Fibroblast of upper back skin (primary cell): ENCODE results near the gene SERINC2.
A peak's percentile ranks its signal among the peaks of the same experiment; 100 is the strongest.
"Not testable (repeated sequence)": the region's sequence is repeated elsewhere in the genome, so short reads cannot be mapped to it uniquely, and the experiment has no call there.

Experiments used
- DNase-seq: peaks from one replicate; pipeline ENCODE4 v3.0.0-alpha.2; 2013

Gene SERINC2

GRCh38 chr1:31386576-31387243 lies 26.3 kb upstream of the SERINC2 start:
- DNase-seq, result not testable (repeated sequence)

- DNase-seq, result no peak
Measured at GRCh38 chr1:31387612-31388011, 25.4 kb upstream of the SERINC2 start.

- no peak for DNase-seq
Measured at GRCh38 chr1:31389616-31390015, 23.4 kb upstream of the SERINC2 start.

- no peak for DNase-seq
Measured at GRCh38 chr1:31390071-31390470, 22.9 kb upstream of the SERINC2 start.

GRCh38 chr1:31393463-31393862 lies 19.6 kb upstream of the SERINC2 start:
- DNase-seq, result no peak

GRCh38 chr1:31394584-31395193 lies 18.3 kb upstream of the SERINC2 start:
- DNase-seq, result peak; percentile 68

- DNase-seq, result peak; percentile 98
Measured at GRCh38 chr1:31396633-31397351, 16.2 kb upstream of the SERINC2 start.

GRCh38 chr1:31397360-31398095 lies 15.5 kb upstream of the SERINC2 start:
- peak; percentile 56 for DNase-seq

- DNase-seq, result no peak
Measured at GRCh38 chr1:31398246-31398645, 14.8 kb upstream of the SERINC2 start.

- peak; percentile 83 for DNase-seq
Measured at GRCh38 chr1:31399976-31400375, 13.0 kb upstream of the SERINC2 start.

- peak; percentile 88 for DNase-seq
Measured at GRCh38 chr1:31400393-31400792, 12.6 kb upstream of the SERINC2 start.

GRCh38 chr1:31401241-31401640 lies 11.8 kb upstream of the SERINC2 start:
- DNase-seq, result no peak

GRCh38 chr1:31405578-31406245 lies 7.3 kb upstream of the SERINC2 start:
- no peak for DNase-seq

- DNase-seq, result no peak
Measured at GRCh38 chr1:31407029-31407626, 5.9 kb upstream of the SERINC2 start.

- no peak for DNase-seq
Measured at GRCh38 chr1:31408788-31409318, 4.2 kb upstream of the SERINC2 start.

- no peak for DNase-seq
Measured at GRCh38 chr1:31409946-31410858, 2.8 kb upstream of the SERINC2 start.

GRCh38 chr1:31410871-31411270 lies 2.1 kb upstream of the SERINC2 start:
- peak; percentile 50 for DNase-seq

- no peak for DNase-seq
Measured at GRCh38 chr1:31412205-31412604, 808 bp upstream of the SERINC2 start.

- no peak for DNase-seq
Measured at GRCh38 chr1:31413405-31414001, 490 bp downstream of the SERINC2 start.

- DNase-seq, result no peak
Measured at GRCh38 chr1:31414980-31415370, 2.0 kb downstream of the SERINC2 start.

GRCh38 chr1:31415658-31416057 lies 2.6 kb downstream of the SERINC2 start:
- DNase-seq, result no peak
